ENCODE results near the gene ZNF484. TPM values are rescaled to one million over a fixed set of nuclear protein-coding genes. Genes with fewer than 3 reads are reported as not detected.
"Not testable (repeated sequence)": the region's sequence is repeated elsewhere in the genome, so short reads cannot be mapped to it uniquely, and the experiment has no call there.

The ZNF484 gene
- total RNA-seq, result 3.8 and 4.0 TPM in 2 replicates

GRCh38 chr9:92877531-92878430 lies at the start of gene ZNF484:
Gene ZNF484, minus strand, starts transcription at chr9:92878038. Its CDS starts 3,009 bp downstream, at chr9:92875029.
- DNase-seq (ENCODE audit: low read depth), result peak; percentile 80
- peak within 1 kb of the TSS; percentile 97 for H3K4me3 ChIP-seq (ENCODE audit: low read depth, low read length)
- TF ChIP-seq CTCF (conservative IDR thresholded peaks at IDR 0.05; ENCODE audit: low read depth, low read length), result no peak

- TF ChIP-seq CTCF (conservative IDR thresholded peaks at IDR 0.05; ENCODE audit: low read depth, low read length), result no peak
- DNase-seq (ENCODE audit: low read depth), result no peak
- no peak overlapping the region for H3K4me3 ChIP-seq (ENCODE audit: low read depth, low read length)
Observed at GRCh38 chr9:92920437-92920836, 42.6 kb upstream of the ZNF484 start.

GRCh38 chr9:92917176-92917800 lies 39.5 kb upstream of the ZNF484 start:
- no peak for TF ChIP-seq CTCF (conservative IDR thresholded peaks at IDR 0.05; ENCODE audit: low read depth, low read length)
- no peak for DNase-seq (ENCODE audit: low read depth)
- H3K4me3 ChIP-seq (ENCODE audit: low read depth, low read length), result no peak overlapping the region

GRCh38 chr9:92911511-92912475 lies 34.0 kb upstream of the ZNF484 start:
- H3K4me3 ChIP-seq (ENCODE audit: low read depth, low read length), result no peak overlapping the region
- no peak for TF ChIP-seq CTCF (conservative IDR thresholded peaks at IDR 0.05; ENCODE audit: low read depth, low read length)
- no peak for DNase-seq (ENCODE audit: low read depth)

GRCh38 chr9:92905137-92905536 lies 27.3 kb upstream of the ZNF484 start:
- DNase-seq (ENCODE audit: low read depth); H3K4me3 ChIP-seq (ENCODE audit: low read depth, low read length): not testable (repeated sequence)

GRCh38 chr9:92897323-92897722 lies 19.5 kb upstream of the ZNF484 start:
- no peak for DNase-seq (ENCODE audit: low read depth)
- H3K4me3 ChIP-seq (ENCODE audit: low read depth, low read length), result no peak overlapping the region
- TF ChIP-seq CTCF (conservative IDR thresholded peaks at IDR 0.05; ENCODE audit: low read depth, low read length), result no peak

All from epithelial cell of proximal tubule (primary cell).